Caco-2 (cell line): Measurements from ENCODE around the gene MGMT. TPM values are rescaled to one million over a fixed set of nuclear protein-coding genes. Genes with fewer than 3 reads are reported as not detected.
A peak's percentile ranks its signal among the peaks of the same experiment; 100 is the strongest.

ENCODE experiments used
- BruUV-seq: library from RNA; stranded (reverse); fragments of 400-500 nt; replicated peaks from 2 replicates; lab custom pipeline; 2021; lab: Mats Ljungman, UMichigan
- CTCF ChIA-PET: fragments of 300-600 bp; sonication (Branson Sonifier 250); formaldehyde crosslinking; loops from one replicate; lab custom pipeline; 2022; ENCODE audit warnings: antibody characterized with exemption; lab: Charles Lee
- POLR2A ChIA-PET: fragments of 300-600 bp; sonication (Branson Sonifier 250); formaldehyde crosslinking; loops from one replicate; lab custom pipeline; 2022; ENCODE audit warnings: antibody characterized with exemption; lab: Charles Lee
- DNase-seq, 2 experiments: peaks; one replicate each; pipeline versions ENCODE4 v3.0.0 to v3.0.0-alpha.2; 2020 to 2022
- H3K27me3 ChIP-seq: replicated peaks from 2 replicates; pipeline ENCODE4 v1.6.0; 2011; ENCODE audit warnings: low read length; ENCODE audit not compliant: control insufficient read depth, insufficient read depth
- H3K36me3 ChIP-seq: 2 replicates; pipeline ENCODE4 v1.5.1; 2011; ENCODE audit warnings: low read length; ENCODE audit not compliant: control insufficient read depth, insufficient read depth
- H3K4me1 ChIP-seq: fragments of 250-450 bp; sonication (Bioruptor Pico); 2 replicates; pipeline ENCODE4 v1.5.1; 2020; ENCODE audit warnings: mild to moderate bottlenecking
- H3K4me3 ChIP-seq: 2 replicates; pipeline ENCODE4 v1.5.1; 2011; ENCODE audit warnings: low read depth, mild to moderate bottlenecking, control low read depth, low read length
- H3K9me3 ChIP-seq: fragments of 250-450 bp; sonication (Bioruptor Pico); 2 replicates; pipeline ENCODE4 v1.5.1; 2020; ENCODE audit warnings: mild to moderate bottlenecking, moderate library complexity
- H3K27ac Mint-ChIP-seq: one replicate; pipeline ENCODE4 v1.8.0; 2022; ENCODE audit warnings: mixed read lengths; ENCODE audit not compliant: unreplicated experiment
- H3K27me3 Mint-ChIP-seq: one replicate; pipeline ENCODE4 v1.8.0; 2022; ENCODE audit warnings: mixed read lengths; ENCODE audit not compliant: insufficient read depth, unreplicated experiment
- H3K36me3 Mint-ChIP-seq: one replicate; pipeline ENCODE4 v1.8.0; 2022; ENCODE audit warnings: mild to moderate bottlenecking, mixed read lengths; ENCODE audit not compliant: insufficient read depth, unreplicated experiment
- H3K4me1 Mint-ChIP-seq: one replicate; pipeline ENCODE4 v1.8.0; 2022; ENCODE audit warnings: low read depth, mixed read lengths; ENCODE audit not compliant: unreplicated experiment
- H3K4me3 Mint-ChIP-seq: one replicate; pipeline ENCODE4 v1.8.0; 2022; ENCODE audit warnings: mild to moderate bottlenecking, moderate library complexity, mixed read lengths; ENCODE audit not compliant: unreplicated experiment
- H3K9me3 Mint-ChIP-seq: one replicate; pipeline ENCODE4 v1.8.0; 2022; ENCODE audit warnings: mixed read lengths; ENCODE audit not compliant: unreplicated experiment
- CTCF ChIP-seq, 2 experiments: fragments of 200-600 bp in 1 of 2; IDR thresholded peaks; 1 replicate in 1 of 2; 2 replicates in 1 of 2; pipeline versions ENCODE4 v1.5.1 to v1.8.0; 2011 to 2022; ENCODE audit warnings: antibody characterized with exemption in 1 of 2, control low read depth in 1 of 2, inconsistent platforms in 1 of 2, low read depth in 1 of 2, low read length in 1 of 2, mild to moderate bottlenecking in 1 of 2, moderate library complexity in 1 of 2; ENCODE audit not compliant: insufficient read depth in 1 of 2, severe bottlenecking in 1 of 2, unreplicated experiment in 1 of 2
- intact Hi-C: fragments of 100-400 bp; cut with micrococcal nuclease; formaldehyde crosslinking; loops from one replicate; pipeline ENCODE4 v1.10.0; 2022; ENCODE audit not compliant: unreplicated experiment
- total RNA-seq: library from RNA; stranded (reverse); gene quantifications from 2 replicates; pipeline ENCODE4 v1.2.3, GENCODE V29; 2022

The MGMT gene
- total RNA-seq, 1 experiment from 2014 or later = 57.0 TPM

GRCh38 chr10:129744134-129745111 is 277.4 kb downstream of the MGMT start:
- H3K4me3 Mint-ChIP-seq = no peak overlapping the region
- H3K27ac Mint-ChIP-seq = no peak overlapping the region
- peaks cover 17% of the 10 kb centered on the region for H3K9me3 Mint-ChIP-seq
- intact Hi-C loops = no loop called here
- no peaks in the 10 kb centered on the region for H3K27me3 ChIP-seq
- H3K9me3 ChIP-seq = no peaks in the 10 kb centered on the region; the same call in 1 of the 2 replicates
- TF ChIP-seq CTCF (IDR thresholded peaks at IDR 0.05; ENCODE audit: insufficient read depth in 1 of 2, low read depth in 1 of 2, low read length in 1 of 2, severe bottlenecking in 1 of 2, unreplicated experiment in 1 of 2) = no peak
- CTCF ChIA-PET = no interaction called here
- no peaks in the 10 kb centered on the region for H3K36me3 Mint-ChIP-seq
- H3K4me3 ChIP-seq = no peak overlapping the region
- POLR2A ChIA-PET = no interaction called here
- no peaks in the 10 kb centered on the region for H3K4me1 Mint-ChIP-seq
- H3K4me1 ChIP-seq = no peaks in the 10 kb centered on the region
- H3K36me3 ChIP-seq = no peaks in the 10 kb centered on the region
- no TSS peak for BruUV-seq
- no peaks in the 10 kb centered on the region for H3K27me3 Mint-ChIP-seq
- peak in 1 of 2 experiments; percentile 20 for DNase-seq

GRCh38 chr10:129745186-129745750 is 278.2 kb downstream of the MGMT start:
- Mint-ChIP-seq H3K4me3 (no peak overlapping the region), H3K4me1 (no peaks in the 10 kb centered on the region), H3K27me3 (no peaks in the 10 kb centered on the region), H3K36me3 (no peaks in the 10 kb centered on the region), H3K9me3 (peaks cover 20% of the 10 kb centered on the region), H3K27ac (no peak overlapping the region)
- no peak for DNase-seq
- TF ChIP-seq CTCF (IDR thresholded peaks at IDR 0.05; ENCODE audit: insufficient read depth in 1 of 2, low read depth in 1 of 2, low read length in 1 of 2, severe bottlenecking in 1 of 2, unreplicated experiment in 1 of 2) = no peak
- H3K9me3 ChIP-seq = no peaks in the 10 kb centered on the region; the same call in 1 of the 2 replicates
- no peaks in the 10 kb centered on the region for H3K36me3 ChIP-seq
- CTCF ChIA-PET = no interaction called here
- no TSS peak for BruUV-seq
- intact Hi-C loops = no loop called here
- H3K4me3 ChIP-seq = no peak overlapping the region
- H3K4me1 ChIP-seq = no peaks in the 10 kb centered on the region
- POLR2A ChIA-PET = no interaction called here
- H3K27me3 ChIP-seq = no peaks in the 10 kb centered on the region

DNA sequence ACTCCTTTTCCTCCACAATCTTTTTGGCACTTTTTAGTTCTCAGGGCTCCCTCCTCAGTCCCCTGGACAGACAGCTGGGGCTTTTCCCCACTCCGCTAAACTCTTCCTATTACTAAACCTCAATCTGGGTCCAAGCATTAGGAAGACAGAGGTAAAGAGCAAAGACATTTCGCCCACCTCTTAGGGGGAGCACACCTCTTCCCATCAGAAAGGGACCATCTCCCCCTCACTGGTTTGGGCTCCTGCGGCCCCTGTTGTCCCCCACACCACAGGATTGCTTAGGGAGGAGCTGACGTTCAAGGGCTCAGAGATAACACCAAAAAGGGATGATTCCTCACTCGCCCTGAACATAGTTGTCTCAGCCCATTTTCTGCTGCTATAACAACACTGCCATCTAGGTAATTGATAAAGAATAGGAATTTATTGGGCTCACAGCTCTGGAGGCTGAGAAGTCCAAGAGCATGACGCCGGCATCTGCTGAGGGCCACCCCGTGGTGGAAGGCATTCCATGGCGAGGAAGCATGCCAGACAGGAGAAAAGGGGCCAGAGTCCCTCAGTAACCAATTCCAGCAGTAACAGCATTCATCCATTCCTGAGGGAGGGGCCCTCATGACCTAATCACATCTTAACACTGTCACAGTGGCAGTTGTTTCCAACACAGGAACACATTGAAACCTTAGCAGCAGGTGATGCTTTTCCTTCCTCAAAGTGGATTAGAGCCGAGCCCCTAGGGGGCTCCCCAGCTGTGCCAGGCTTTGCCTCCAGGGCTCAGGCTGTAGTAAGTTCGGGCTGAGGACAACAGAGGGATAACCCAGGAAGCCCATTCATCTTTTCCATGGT is 287.4 kb downstream of the MGMT start:
- POLR2A ChIA-PET = no interaction called here
- no peak overlapping the region for H3K4me3 Mint-ChIP-seq
- Histone ChIP-seq H3K4me3 (no peak overlapping the region), H3K4me1 (no peaks in the 10 kb centered on the region), H3K27me3 (no peaks in the 10 kb centered on the region), H3K36me3 (no peaks in the 10 kb centered on the region; the same call in 1 of the 2 replicates), H3K9me3 (peaks cover 9% of the 10 kb centered on the region)
- CTCF ChIA-PET = no interaction called here
- BruUV-seq = no TSS peak
- peaks cover 7% of the 10 kb centered on the region for H3K36me3 Mint-ChIP-seq
- H3K9me3 Mint-ChIP-seq = peaks cover 38% of the 10 kb centered on the region
- TF ChIP-seq CTCF (IDR thresholded peaks at IDR 0.05; ENCODE audit: insufficient read depth in 1 of 2, low read depth in 1 of 2, low read length in 1 of 2, severe bottlenecking in 1 of 2, unreplicated experiment in 1 of 2) = no peak
- DNase-seq = peak in 1 of 2 experiments; percentile 11
- intact Hi-C loops = no loop called here
- H3K4me1 Mint-ChIP-seq = no peaks in the 10 kb centered on the region
- H3K27ac Mint-ChIP-seq = no peak overlapping the region
- no peaks in the 10 kb centered on the region for H3K27me3 Mint-ChIP-seq
